Smooth muscle cell of the brain vasculature (primary cell): ENCODE measurements around the gene JMJD8.
A peak's percentile ranks its signal among the peaks of the same experiment; 100 is the strongest.

Experiments used
- DNase-seq: peaks from one replicate; pipeline ENCODE4 v3.0.0-alpha.2; 2012; ENCODE audit warnings: low read depth, low spot score

The JMJD8 gene

DNA sequence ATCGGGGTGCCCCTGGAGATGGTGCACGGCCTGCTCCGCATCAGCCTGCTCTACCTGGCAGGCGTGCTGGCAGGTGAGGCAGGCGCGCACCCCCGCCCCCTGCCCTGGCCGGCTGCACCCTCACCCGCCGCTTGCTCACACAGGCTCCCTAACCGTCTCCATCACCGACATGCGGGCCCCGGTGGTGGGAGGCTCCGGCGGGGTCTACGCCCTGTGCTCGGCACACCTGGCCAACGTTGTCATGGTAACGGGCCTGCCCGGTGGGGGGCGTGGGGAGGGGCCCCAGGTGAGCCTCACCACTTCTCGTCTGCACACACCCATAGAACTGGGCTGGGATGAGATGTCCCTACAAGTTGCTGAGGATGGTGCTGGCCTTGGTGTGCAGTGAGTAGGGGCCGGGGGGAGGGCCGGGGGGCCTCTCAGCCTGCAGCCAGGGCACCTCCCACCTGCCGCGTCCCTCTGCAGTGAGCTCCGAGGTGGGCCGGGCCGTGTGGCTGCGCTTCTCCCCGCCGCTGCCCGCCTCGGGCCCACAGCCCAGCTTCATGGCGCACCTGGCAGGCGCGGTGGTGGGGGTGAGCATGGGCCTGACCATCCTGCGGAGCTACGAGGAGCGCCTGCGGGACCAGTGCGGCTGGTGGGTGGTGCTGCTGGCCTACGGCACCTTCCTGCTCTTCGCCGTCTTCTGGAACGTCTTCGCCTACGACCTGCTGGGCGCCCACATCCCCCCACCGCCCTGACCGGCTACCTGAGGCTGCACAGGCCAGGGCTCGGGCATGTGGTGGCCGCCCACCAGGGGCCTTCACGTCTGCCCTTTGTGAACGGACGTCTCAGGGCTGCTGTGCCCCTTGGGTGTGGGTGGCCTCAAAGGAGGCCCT lies 6.6 kb downstream of the JMJD8 start:
- no peak for DNase-seq

DNA sequence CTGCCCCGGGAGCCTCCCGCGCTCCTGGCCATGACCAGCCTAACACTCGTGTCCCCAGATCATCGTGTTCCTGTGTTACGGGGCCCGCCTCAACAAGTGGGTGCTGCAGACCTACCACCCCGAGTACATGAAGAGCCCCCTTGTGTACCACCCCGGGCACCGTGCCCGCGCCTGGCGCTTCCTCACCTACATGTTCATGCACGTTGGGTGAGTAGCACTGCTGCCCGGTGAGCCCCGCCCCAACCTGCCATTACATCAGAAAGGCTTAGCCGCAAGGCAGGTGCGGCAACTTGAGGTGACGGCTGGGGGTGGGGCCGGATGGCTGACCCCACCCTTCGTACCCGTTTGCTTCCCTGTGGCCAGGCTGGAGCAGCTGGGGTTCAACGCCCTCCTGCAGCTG lies 7.2 kb downstream of the JMJD8 start:
- no peak for DNase-seq

DNA sequence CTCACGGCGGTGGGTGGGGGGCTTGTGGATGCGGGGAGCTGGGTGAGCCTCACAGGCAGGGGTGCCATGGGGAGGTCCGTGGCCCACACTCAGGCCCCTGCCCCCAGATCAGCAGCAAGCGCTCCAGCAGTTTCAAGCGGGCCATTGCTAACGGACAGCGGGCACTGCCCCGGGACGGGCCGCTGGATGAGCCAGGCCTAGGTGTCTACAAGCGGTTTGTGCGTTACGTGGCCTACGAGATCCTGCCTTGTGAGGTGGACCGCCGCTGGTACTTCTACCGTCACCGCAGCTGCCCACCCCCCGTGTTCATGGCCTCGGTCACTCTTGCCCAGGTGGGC lies 7.6 kb downstream of the JMJD8 start:
- DNase-seq, result no peak

DNA sequence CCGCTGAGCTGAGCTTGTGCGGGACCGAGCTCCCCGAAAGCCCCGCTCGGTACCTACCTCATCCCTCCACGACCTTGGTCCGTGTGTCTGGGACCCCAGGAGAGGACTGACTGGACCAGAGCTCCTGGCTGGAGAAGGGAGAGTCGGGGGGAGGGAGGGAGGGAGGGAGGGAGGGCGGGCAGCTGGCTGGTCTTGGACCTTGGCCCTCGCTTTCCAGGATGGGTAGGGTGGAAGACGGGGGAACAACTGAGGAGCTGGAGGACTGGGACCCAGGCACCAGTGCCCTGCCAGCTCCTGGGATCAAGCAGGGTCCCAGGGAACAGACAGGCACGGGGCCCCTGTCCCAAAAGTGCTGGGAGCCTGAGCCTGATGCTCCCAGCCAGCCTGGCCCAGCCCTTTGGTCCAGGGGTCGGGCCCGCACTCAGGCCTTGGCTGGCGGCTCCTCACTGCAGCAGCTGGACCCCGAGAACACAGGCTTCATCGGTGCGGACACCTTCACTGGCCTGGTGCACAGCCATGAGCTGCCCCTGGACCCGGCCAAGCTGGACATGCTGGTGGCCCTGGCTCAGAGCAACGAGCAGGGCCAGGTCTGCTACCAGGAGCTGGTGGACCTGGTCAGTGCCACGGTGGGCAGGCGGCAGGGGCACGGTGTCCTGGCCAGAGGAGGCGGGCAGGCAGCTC lies 8.1 kb downstream of the JMJD8 start:
- no peak for DNase-seq

DNA sequence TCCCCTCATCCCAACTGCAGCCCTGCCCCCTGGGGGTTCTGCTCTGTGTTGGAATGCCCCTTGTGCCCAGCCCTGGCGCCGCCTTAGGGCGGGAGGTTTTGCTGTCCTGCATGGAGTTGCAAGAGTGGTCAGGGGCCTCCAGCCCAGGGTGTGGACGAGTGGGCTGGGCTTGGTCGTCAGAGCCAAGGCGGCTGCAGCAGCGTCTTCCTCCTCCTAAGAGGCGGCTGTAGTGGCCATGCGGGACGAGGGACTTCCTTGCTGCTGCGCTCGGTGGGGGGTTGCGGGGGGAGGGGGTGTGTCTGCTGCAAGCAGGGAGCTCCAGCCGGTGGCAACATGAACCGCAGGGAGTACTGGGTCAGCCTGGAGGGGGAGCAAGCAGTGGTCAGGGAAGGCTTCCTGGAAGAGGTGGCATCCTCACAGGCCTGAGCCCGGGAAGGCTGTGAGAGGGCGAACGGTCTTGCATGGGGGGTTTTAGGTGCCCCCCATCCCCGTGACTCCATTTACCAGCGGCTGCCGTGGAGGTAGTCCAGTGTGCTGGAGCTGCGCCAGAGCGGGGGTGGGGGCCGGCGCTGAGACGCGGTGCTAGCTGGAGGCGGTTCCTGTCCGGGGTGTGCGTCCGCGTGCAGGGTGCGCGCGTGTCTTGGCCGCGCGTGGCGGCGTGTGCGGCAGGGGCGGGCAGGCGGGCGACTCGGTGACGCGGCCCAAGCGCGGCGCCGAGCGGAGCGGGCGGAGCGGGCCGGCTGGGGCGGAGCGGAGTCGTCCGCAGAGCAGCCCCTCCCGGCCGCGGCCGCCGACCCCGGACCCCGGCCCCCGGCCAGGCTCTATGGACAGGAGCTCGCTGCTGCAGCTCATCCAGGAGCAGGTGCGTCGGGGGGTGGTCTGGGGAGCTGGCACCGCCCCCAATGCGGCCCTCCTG lies 8.9 kb downstream of the JMJD8 start, which contains the start of gene RHBDL1:
RHBDL1 (plus strand) TSS at position 704 of the 916 bp plus-strand sequence; CDS start at position 824, 120 bp downstream.
- no peak for DNase-seq

DNA sequence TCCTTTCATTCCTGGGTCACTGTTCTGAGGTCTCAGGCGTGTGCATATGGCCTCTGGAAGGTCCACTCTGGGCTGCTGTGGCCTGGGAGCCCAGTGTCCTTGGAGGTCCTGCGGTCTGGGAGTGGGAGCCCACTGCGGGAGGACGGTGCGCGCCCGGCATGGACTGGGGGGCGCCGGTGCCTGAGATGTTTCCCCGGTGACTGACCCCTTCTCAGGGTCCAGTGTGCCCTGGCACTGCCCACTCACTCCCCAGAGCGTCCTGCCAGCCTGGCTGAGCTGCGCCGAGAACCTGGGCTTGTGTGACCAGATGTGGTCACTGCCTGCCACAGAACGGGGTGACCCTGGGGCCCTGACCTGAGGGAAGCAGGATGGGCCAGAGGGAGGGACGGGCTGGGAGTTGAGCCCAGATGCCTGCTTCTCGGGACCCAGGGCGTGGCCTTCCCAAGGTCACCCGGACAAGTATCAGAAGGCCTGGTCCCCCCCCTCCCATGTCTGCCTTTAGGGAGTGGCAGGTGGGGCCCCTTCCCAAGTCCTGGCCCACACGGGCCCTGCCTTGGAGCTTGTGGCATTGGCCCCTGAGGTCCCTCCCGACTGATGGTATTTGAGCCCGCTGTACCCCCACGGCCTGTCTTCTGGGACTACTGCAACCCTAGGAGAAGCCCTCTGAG lies 9.8 kb downstream of the JMJD8 start:
- no peak for DNase-seq

DNA sequence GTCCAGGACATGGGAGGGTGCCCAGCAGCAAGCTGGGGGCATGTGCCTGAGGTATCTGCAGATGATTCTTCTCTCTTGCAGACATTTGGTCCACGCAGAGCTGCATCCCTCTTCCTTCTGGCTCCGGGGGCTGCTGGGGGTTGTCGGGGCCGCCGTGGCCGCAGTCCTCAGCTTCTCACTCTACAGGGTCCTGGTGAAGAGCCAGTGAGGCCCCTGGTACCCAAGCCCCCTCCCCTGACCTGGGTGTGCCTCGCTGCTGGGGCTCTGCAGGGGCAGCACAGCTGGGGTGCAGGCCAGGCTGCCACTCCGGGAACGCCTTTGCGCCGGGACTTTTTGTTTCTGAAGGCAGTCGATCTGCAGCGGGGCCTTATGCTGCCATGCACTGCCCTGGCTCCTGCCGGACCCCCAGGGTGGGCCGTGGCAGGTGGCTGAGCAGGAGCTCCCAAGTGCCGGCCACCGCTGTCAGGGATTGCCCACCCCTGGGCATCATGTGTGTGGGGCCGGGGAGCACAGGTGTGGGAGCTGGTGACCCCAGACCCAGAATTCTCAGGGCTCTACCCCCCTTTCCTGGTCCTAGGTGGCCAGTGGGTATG lies 10.6 kb downstream of the JMJD8 start:
- DNase-seq, result no peak

DNA sequence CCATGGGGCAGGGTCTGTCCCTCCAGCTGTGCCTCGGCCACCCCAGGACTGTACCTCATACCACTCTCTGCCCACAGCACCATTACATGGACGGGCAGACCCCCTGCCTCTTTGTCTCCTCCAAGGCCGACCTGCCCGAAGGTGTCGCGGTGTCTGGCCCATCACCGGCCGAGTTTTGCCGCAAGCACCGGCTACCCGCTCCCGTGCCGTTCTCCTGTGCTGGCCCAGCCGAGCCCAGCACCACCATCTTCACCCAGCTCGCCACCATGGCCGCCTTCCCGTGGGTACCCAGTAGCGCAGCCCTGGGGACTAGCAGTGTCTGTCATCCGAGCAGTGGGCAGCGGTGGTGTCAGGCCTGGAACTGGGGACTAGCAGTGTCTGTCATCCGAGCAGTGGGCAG lies 11.3 kb downstream of the JMJD8 start:
- no peak for DNase-seq

DNA sequence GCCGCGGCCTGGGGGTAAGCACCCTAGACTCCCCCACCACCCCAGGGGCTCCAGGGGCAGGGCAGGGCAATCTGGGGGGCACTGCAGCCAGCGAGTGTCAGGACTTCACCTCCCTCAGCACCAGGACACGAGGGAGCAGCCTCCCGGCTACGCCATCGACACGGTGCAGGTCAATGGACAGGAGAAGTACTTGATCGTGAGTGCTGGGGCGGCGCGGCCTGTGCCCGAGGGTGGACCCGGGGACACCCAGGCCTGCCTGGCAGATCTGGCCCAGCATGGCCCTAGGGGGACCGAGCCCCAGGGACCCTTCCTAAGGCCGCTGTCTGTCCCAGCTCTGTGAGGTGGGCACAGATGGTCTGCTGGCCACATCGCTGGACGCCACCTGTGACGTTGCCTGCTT lies 11.8 kb downstream of the JMJD8 start:
- no peak for DNase-seq

DNA sequence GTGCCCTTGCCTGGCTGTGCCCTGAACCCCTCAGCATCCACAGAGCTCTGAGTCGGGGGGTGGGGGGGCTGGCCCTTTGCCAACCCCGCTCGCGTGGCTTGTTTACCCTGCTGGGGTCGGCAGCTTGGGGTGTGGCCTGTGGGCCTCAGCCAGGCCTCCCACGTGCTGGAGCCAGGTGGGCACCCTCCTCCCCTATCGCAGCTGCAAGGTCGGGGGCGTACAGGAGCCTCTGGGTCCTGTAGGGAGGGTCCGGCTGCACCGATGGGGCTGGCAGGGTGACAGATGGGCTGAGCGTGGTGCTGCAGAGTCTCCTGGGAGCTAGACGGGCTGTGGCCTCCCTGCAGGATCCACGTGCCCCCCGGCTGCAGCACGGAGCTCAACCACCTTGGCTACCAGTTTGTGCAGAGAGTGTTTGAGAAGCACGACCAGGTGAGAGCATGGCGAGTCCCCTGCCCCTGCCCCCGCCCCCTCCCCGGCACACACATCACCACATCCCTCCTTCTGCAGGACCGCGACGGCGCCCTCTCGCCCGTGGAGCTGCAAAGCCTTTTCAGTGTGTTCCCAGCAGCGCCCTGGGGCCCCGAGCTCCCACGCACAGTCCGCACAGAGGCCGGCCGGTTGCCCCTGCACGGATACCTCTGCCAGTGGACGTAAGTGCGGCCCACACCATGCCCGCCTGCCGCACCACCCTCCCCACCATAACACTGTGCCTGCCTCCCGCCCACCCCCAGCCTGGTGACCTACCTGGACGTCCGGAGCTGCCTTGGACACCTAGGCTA lies 12.6 kb downstream of the JMJD8 start:
- DNase-seq, result no peak

DNA sequence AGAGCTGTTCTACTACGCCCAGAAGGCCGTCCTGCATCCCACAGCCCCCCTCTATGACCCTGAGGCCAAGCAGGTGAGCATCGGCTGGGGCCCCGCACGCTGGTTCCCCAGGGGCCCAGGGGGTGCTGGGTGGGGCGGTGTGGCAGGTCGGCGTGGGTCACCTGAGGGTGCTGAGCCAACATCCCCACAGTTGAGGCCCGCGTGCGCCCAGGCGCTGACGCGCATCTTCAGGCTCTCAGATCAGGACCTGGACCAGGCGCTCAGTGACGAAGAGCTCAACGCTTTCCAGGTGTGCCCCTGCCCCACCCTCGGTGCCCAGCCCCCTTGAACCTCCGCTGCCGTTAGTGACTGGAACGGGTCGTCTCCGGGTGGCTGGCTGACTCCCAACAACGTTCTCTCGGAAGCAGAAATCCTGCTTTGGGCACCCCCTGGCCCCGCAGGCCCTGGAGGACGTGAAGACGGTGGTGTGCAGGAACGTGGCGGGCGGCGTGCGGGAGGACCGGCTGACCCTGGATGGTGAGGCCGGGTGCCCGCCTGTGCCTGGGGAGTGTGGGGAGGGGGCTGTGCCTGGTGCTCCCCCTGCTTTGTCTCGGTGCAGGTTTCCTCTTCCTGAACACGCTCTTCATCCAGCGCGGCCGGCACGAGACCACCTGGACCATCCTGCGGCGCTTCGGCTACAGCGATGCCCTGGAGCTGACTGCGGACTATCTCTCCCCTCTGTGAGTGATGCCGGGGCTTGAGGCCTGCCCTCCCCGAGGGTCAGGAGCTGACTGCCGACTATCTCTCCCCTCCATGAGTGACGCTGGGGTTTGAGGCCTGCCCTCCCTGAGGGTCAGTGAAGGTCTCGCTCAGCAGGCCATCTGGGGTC lies 13.4 kb downstream of the JMJD8 start:
- no peak for DNase-seq

DNA sequence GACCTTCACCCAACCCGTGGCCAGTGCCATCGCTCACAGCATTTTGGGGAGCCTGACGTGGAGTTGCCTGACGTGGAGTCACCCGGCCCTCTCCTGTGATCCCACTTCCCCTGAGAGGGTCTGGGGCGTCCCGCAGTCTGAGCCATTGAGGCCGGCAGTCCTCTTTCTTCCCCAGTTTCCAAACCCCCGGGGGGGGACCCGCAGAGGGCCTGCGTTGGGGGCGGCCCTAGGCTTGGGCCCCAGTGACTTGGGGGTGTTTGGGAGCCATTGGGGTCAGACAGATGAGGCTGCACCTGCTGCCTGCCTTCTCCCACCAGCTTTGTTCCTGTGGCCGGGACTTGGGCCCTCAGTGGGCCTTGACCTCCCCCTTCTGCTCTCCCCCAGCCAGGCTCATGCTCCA lies 14.5 kb downstream of the JMJD8 start:
- DNase-seq, result no peak

DNA sequence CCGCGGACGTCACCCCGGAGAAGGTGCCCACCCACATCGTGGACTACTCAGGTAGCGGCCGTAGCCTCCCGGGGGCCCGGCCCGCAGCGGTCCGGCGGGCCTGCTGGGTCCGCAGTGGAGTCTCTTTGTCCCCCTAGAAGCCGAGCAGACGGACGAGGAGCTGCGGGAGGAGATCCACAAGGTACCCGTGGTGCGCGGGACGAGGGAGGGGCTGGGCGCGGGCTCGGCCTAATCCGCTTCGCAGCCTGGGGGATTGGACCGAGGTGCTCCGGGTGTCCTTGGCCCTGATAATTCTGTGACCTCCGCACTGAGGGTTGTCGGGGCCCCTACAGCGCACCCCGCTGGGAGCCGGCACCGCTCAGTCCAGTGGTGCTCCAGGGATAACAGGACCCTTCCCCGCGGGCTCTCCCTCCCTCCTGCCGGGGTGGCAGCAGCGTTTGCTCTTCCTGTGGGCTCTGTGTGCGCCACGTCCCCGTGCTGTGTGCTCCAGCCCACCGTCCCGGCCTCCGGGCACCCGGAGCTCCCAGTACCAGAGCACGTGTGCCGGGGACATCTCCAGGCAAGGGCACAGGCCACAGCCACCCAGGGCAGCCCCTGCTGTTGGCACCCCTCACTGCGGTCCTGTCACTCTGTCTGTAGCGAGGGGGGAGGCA lies 15.5 kb downstream of the JMJD8 start:
- DNase-seq, result no peak

DNA sequence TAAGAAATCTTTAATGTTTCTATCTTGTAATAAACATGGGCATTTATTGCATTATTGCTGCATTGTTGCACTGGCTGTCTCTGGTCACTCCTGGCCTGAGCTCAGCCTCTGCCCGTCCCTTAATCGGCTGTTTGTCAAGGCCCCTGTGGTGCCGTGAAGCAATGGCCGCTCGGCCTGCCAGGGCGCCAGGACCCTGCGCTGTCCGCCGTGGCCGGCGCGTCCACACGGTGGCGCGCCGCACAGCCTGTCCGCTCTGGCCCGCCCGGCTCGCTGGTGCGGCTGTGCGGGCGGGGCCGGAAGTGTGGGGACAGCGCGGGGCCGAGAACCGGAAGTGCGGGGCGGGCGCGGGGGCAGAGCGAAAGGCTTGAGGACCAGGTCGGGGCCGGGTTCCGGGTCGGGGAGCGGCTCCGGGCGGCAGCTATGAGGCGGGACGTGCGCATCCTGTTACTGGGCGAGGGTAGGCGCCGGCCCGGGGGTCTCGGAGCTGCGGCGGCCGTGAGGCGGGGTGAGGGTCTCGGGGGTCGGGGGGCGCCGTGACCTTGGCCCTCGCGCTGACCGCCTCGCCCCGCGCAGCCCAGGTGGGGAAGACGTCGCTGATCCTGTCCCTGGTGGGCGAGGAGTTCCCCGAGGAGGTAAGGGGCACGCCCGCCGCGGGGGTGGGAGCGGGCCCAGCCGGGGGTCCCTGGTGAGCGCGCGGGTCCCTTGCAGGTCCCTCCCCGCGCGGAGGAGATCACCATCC lies 16.2 kb downstream of the JMJD8 start, which contains the start of gene RHOT2:
RHOT2 (plus strand) TSS at position 353 of the 739 bp plus-strand sequence; CDS start at position 421, 68 bp downstream.
- DNase-seq, result peak; percentile 71

DNA sequence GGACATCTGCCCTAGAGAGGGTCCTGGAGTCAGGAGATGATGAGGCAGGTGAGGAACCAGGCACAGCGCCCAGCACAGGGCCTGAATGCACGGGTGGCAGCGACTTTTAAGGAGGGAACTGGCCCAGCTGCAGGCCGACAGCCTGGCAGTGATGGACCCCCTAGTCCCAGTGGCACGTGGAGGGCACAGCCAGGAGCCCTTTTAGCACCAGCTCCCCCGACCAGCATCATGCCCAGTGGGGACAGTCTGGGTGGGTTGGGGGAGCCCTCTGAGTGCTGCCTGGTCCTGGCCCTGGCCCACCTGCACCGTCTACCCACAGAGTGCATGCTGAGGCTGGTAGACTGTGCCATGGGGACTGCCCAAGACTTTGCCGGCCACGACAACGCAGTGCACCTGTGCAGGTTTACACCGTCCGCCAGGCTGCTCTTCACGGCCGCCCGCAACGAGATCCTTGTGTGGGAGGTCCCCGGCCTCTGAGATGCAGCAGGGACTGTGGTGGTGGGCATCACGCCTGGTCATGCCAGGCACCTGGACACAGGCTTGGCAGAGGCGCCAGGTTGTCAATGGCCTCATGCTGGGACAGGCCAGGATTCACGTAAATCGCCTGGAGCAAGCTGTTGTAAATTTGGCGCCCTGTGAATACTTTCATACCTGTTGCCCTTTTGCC lies 16.9 kb downstream of the JMJD8 start:
- no peak for DNase-seq

DNA sequence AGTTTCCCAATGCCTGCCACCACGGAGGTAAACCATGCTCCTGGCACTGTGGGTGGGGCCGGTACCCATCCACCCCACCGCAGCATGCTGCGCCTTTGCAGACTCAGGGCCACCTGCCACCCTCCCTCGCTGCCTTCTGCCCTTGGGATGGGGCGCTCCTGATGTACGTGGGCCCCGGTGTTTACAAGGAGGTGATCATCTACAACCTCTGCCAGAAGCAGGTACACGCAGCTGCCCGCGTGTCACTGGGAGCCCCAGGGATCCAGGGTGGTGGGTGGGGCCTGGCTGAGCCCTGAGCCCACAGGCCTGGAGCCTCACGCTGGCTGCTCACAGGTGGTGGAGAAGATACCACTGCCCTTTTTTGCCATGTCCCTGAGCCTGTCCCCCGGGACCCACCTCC lies 17.6 kb downstream of the JMJD8 start:
- DNase-seq, result no peak

DNA sequence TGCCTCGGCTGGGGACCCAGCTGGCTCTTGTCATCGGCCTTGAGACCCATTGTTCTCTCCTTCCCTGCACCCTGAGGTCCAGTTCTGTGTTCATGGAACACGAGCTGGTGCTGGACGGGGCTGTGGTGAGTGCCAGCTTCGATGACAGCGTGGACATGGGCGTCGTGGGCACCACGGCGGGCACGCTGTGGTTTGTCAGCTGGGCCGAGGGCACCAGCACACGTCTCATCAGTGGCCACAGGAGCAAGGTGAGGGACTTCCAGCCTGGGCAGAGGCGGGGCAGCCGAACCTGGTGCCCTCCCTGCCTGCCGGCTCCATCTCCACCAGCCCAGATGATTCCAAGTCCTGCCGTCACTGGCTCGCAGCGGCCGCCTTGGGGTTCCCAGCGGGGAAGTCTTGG lies 21.5 kb downstream of the JMJD8 start:
- DNase-seq, result no peak
